GM12878 (cell line): Measurements from ENCODE around the gene VPREB1. TPM values are rescaled to one million over a fixed set of nuclear protein-coding genes. Genes with fewer than 3 reads are reported as not detected.

Experiments
- ATAC-seq: fragments of 200-7000 bp; cut with Tn5 transposase; 3 replicates; pipeline ENCODE4 v1.9.1; 2020; ENCODE audit warnings: mild to moderate bottlenecking, moderate library complexity
- BruUV-seq: library from RNA; stranded (reverse); fragments of 400-500 nt; replicated peaks from 2 replicates; lab custom pipeline; 2021; lab: Mats Ljungman, UMichigan
- CTCF ChIA-PET: fragments of 300-600 bp; sonication (Branson Sonifier 250); formaldehyde crosslinking; extraction: SDS; loops from one replicate; lab custom pipeline; 2021; ENCODE audit warnings: inconsistent platforms; lab: Yijun Ruan, JAX
- POLR2A ChIA-PET: fragments of 350-600 bp; formaldehyde crosslinking; extraction: SDS; loops from one replicate; lab custom pipeline; 2021; ENCODE audit warnings: inconsistent platforms; lab: Charles Lee
- RAD21 ChIA-PET: fragments of 300-600 bp; sonication (Branson Sonifier 250); formaldehyde crosslinking; loops from one replicate; lab custom pipeline; 2023; ENCODE audit warnings: antibody characterized with exemption; ENCODE audit not compliant: unreplicated experiment; lab: Charles Lee
- SMC1A ChIA-PET: fragments of 300-600 bp; sonication (Branson Sonifier 250); formaldehyde crosslinking; loops from one replicate; lab custom pipeline; 2023; ENCODE audit not compliant: unreplicated experiment, uncharacterized antibody; lab: Charles Lee
- DNase-seq: peaks from one replicate; pipeline ENCODE4 v3.0.0-alpha.2; 2011; ENCODE audit warnings: low read depth, low spot score
- FAIRE-seq: peaks from 3 replicates; lab custom pipeline; 2011; peaks lifted over from hg19 to GRCh38; lab: Jason Lieb, UNC
- H2AFZ ChIP-seq: 2 replicates; pipeline ENCODE4 v1.6.0; 2011; ENCODE audit warnings: low read depth, low read length, control low read depth; ENCODE audit not compliant: control insufficient read depth
- H3K27ac ChIP-seq: 2 replicates; pipeline ENCODE4 v1.5.1; 2011; ENCODE audit warnings: control low read depth; ENCODE audit not compliant: control insufficient read depth, insufficient read depth
- H3K27me3 ChIP-seq, 2 experiments: replicated peaks in 1 of 2; 2 replicates each; pipeline versions ENCODE4 v1.6.0 to v1.6.1; 2011; ENCODE audit warnings: low read length in 1 of 2; ENCODE audit not compliant: control insufficient read depth in 2 of 2, insufficient read depth in 2 of 2
- H3K36me3 ChIP-seq, 2 experiments: 2 replicates each; pipeline ENCODE4 v1.5.1; 2011; ENCODE audit warnings: low read length in 1 of 2; ENCODE audit not compliant: control insufficient read depth in 2 of 2, insufficient read depth in 2 of 2
- H3K4me1 ChIP-seq: 2 replicates; pipeline ENCODE4 v1.6.1; 2011; ENCODE audit warnings: mild to moderate bottlenecking, low read length, moderate library complexity, mixed read lengths; ENCODE audit not compliant: control insufficient read depth, insufficient read depth
- H3K4me2 ChIP-seq: 2 replicates; pipeline ENCODE4 v1.6.0; 2011; ENCODE audit warnings: control low read depth; ENCODE audit not compliant: control insufficient read depth, insufficient read depth
- H3K4me3 ChIP-seq: fragments of 200-600 bp; sonication (generic); 2 replicates; pipeline ENCODE4 v1.5.1; 2016
- H3K79me2 ChIP-seq: 2 replicates; pipeline ENCODE4 v1.6.0; 2011; ENCODE audit warnings: low read length; ENCODE audit not compliant: control insufficient read depth, insufficient read depth
- H3K9ac ChIP-seq: 2 replicates; pipeline ENCODE4 v1.8.0; 2011; ENCODE audit warnings: low read length, control low read depth, mixed read lengths; ENCODE audit not compliant: control insufficient read depth, insufficient read depth
- H3K9me3 ChIP-seq: replicated peaks from 3 replicates; pipeline ENCODE4 v1.5.1; 2011; ENCODE audit warnings: mild to moderate bottlenecking, low read length; ENCODE audit not compliant: control insufficient read depth, insufficient read depth
- H4K20me1 ChIP-seq: 2 replicates; pipeline ENCODE4 v1.6.0; 2011; ENCODE audit not compliant: control insufficient read depth, insufficient read depth
- BCL11A ChIP-seq: IDR thresholded peaks from 2 replicates; pipeline ENCODE4 v1.6.1; 2011; ENCODE audit warnings: low read depth, low read length
- BHLHE40 ChIP-seq, 2 experiments: fragments of 450-650 bp in 1 of 2; IDR thresholded peaks; 2 replicates each; pipeline ENCODE4 v1.6.1; 2011 to 2017; ENCODE audit warnings: low read depth in 2 of 2, borderline replicate concordance in 1 of 2, improper control_type of control experiment in 1 of 2, low read length in 1 of 2, mild to moderate bottlenecking in 1 of 2
- CEBPB ChIP-seq, 2 experiments: fragments of 150-350 bp in 1 of 2; IDR thresholded peaks; 2 replicates each; pipeline ENCODE4 v1.6.1; 2012 to 2014; ENCODE audit warnings: low read depth in 2 of 2, low read length in 2 of 2, borderline replicate concordance in 1 of 2, inconsistent platforms in 1 of 2
- E2F8 ChIP-seq: fragments of 450-650 bp; IDR thresholded peaks from 2 replicates; pipeline ENCODE4 v1.6.1; 2018; ENCODE audit warnings: mild to moderate bottlenecking, low read depth, moderate library complexity; ENCODE audit not compliant: partially characterized antibody
- EP300 ChIP-seq, 2 experiments: fragments of 150-350 bp in 1 of 2; IDR thresholded peaks; 2 replicates each; pipeline ENCODE4 v1.6.1; 2011 to 2012; ENCODE audit warnings: low read depth in 2 of 2, low read length in 2 of 2, borderline replicate concordance in 1 of 2, improper control_type of control experiment in 1 of 2, inconsistent platforms in 1 of 2; ENCODE audit not compliant: control insufficient read depth in 1 of 2
- HCFC1 ChIP-seq: fragments of 150-350 bp; IDR thresholded peaks from 2 replicates; pipeline ENCODE4 v1.6.1; 2014; ENCODE audit warnings: low read length
- HDGF ChIP-seq: fragments of 450-650 bp; IDR thresholded peaks from 2 replicates; pipeline ENCODE4 v1.6.1; 2016; ENCODE audit warnings: antibody characterized with exemption
- KAT2A ChIP-seq: conservative IDR thresholded peaks from 2 replicates; pipeline ENCODE4 v1.6.1; 2011; ENCODE audit warnings: low read depth, low read length; ENCODE audit not compliant: control insufficient read depth
- KLF5 ChIP-seq: fragments of 450-650 bp; IDR thresholded peaks from 2 replicates; pipeline ENCODE4 v1.6.1; 2014; ENCODE audit warnings: mild to moderate bottlenecking; ENCODE audit not compliant: partially characterized antibody
- NR2F1 ChIP-seq: fragments of 450-650 bp; conservative IDR thresholded peaks from 2 replicates; pipeline ENCODE4 v1.6.1; 2017; ENCODE audit warnings: mild to moderate bottlenecking
- SMC3 ChIP-seq: IDR thresholded peaks from 2 replicates; pipeline ENCODE4 v1.6.1; 2011; ENCODE audit warnings: low read length, improper control_type of control experiment, borderline replicate concordance
- YBX1 ChIP-seq: fragments of 450-650 bp; IDR thresholded peaks from 2 replicates; pipeline ENCODE4 v1.6.1; 2016; ENCODE audit warnings: antibody characterized with exemption
- ZBTB33 ChIP-seq: fragments of 450-650 bp; IDR thresholded peaks from 2 replicates; pipeline ENCODE4 v1.6.1; 2017; ENCODE audit warnings: mild to moderate bottlenecking
- WGBS: methylation state at CpG from one replicate; pipeline ENCODE4 v1.1.6; 2016; ENCODE audit warnings: low lambda C conversion rate; ENCODE audit not compliant: insufficient replicate concordance, insufficient coverage; ENCODE audit errors: missing lambda C conversion rate; 5-methylcytosine and 5-hydroxymethylcytosine counted together
- in situ Hi-C: fragments of 300-500 bp; cut with MboI; formaldehyde crosslinking; loops from 9 replicates; pipeline ENCODE4 v1.14.3; 2018; ENCODE audit warnings: mixed read lengths
- intact Hi-C: fragments of 100-400 bp; cut with micrococcal nuclease; formaldehyde crosslinking; loops from one replicate; pipeline ENCODE4 v1.14.2; 2022; ENCODE audit not compliant: unreplicated experiment
- polyA plus RNA-seq, 11 experiments: library from polyadenylated mRNA; depleted of rRNA in 4 of 11; unstranded in 6 of 11; stranded (reverse) in 5 of 11; fragments of >200 nt; fragmentation: Nextera tagmentation in 4 of 11; fragmentation: Illumina TruSeq in 1 of 11; extraction: Ambion mirVana in 4 of 11; extraction: Trizol in 1 of 11; gene quantifications; 1 replicate in 1 of 11; 2 replicates in 10 of 11; pipeline versions ENCODE4 v1.2.1 to v1.2.3, GENCODE V29; 2011 to 2016; ENCODE audit warnings: inconsistent platforms in 2 of 11, missing spikeins in 2 of 11, low read depth in 1 of 11
- total RNA-seq, 4 experiments: library from RNA; depleted of rRNA in 3 of 4; stranded (reverse); fragments of >200 nt in 3 of 4; fragmentation: Illumina TruSeq in 1 of 4; extraction: Trizol in 1 of 4; gene quantifications; 2 replicates each; pipeline versions ENCODE4 v1.2.1 to v1.2.3, GENCODE V29; 2013 to 2021

Gene VPREB1
- total and polyA plus RNA-seq, 10 of the 15 experiments (the other 5 are each of a cell fraction or from before 2014, with no cell fraction given), result not detected

- no peak overlapping the region for H3K4me3 ChIP-seq
- no peak overlapping the region for H3K9ac ChIP-seq
- H3K79me2 ChIP-seq, result peaks cover 3% of the 10 kb centered on the region
- no peaks in the 10 kb centered on the region for H3K36me3 ChIP-seq
- TF ChIP-seq NR2F1 (no peak), BHLHE40 (IDR thresholded peaks at IDR 0.05; ENCODE audit: borderline replicate concordance in 1 of 2, low read depth in 2 of 2, low read length in 1 of 2) (no peak), KAT2A (no peak), KLF5 (no peak), HDGF (no peak), CEBPB (IDR thresholded peaks at IDR 0.05; ENCODE audit: borderline replicate concordance in 1 of 2, low read depth in 2 of 2, low read length in 2 of 2) (no peak), EP300 (IDR thresholded peaks at IDR 0.05; ENCODE audit: borderline replicate concordance in 1 of 2, control insufficient read depth in 1 of 2, low read depth in 2 of 2, low read length in 2 of 2) (no peak), SMC3 (no peak), YBX1 (no peak), BCL11A (no peak), HCFC1 (no peak), ZBTB33 (no peak), E2F8 (no peak)
- POLR2A ChIA-PET, result interaction anchor here (0.7 kb wide), 1 partner anchor 168 kb away, joined by 7 read pairs; no protein-coding TSS in a partner anchor
- no peak overlapping the region for H3K4me2 ChIP-seq
- H3K27me3 ChIP-seq, result no peaks in the 10 kb centered on the region
- SMC1A ChIA-PET, result no interaction called here
- H4K20me1 ChIP-seq, result no peaks in the 10 kb centered on the region
- no peak overlapping the region for H3K27ac ChIP-seq
- no peak for ATAC-seq
- CTCF ChIA-PET, result interaction anchor here (0.9 kb wide), 1 partner anchor 37 kb away, joined by 3 read pairs; no protein-coding TSS in a partner anchor
- no peak for DNase-seq
- FAIRE-seq, result no peak
- RAD21 ChIA-PET, result no interaction called here
- no TSS peak for BruUV-seq
- peaks cover 25% of the 10 kb centered on the region for H3K4me1 ChIP-seq
- H2AFZ ChIP-seq, result no peak overlapping the region
- intact Hi-C loops, result no loop called here
- WGBS, result 95% methylated on average over 4 of the region's 4 CpGs
- in situ Hi-C loops, result loop anchor here (5.0 kb wide), 3 partner anchors 41 to 754 kb away; no protein-coding TSS in a partner anchor
- H3K9me3 ChIP-seq, result no peaks in the 10 kb centered on the region
These were observed 45.8 kb upstream of the VPREB1 start for GRCh38 chr22:22198751-22199150.
